SK-N-SH (cell line): Measurements from ENCODE around the gene IRGC. TPM values are rescaled to one million over a fixed set of nuclear protein-coding genes. Genes with fewer than 3 reads are reported as not detected.

Experiments
- CTCF ChIA-PET: fragments of 300-600, 350-600 bp; formaldehyde crosslinking; extraction: SDS; loops from one replicate; lab custom pipeline; 2021; lab: Yijun Ruan, JAX
- POLR2A ChIA-PET: fragments of 350-600 bp; sonication (Branson Sonifier 250); formaldehyde crosslinking; extraction: SDS; loops from one replicate; lab custom pipeline; 2020; ENCODE audit warnings: antibody characterized with exemption, inconsistent platforms; lab: Yijun Ruan, JAX
- DNase-seq: peaks from one replicate; pipeline ENCODE4 v3.0.0; 2012
- H2AFZ ChIP-seq: fragments of 200-600 bp; sonication (generic); 2 replicates; pipeline ENCODE4 v1.8.1; 2016; ENCODE audit warnings: antibody characterized with exemption, mild to moderate bottlenecking, low read depth
- H3F3A ChIP-seq: fragments of 200-600 bp; sonication (generic); replicated peaks from 2 replicates; pipeline ENCODE3; 2016; ENCODE audit warnings: antibody characterized with exemption, mild to moderate bottlenecking; ENCODE audit not compliant: insufficient read depth
- H3K27ac ChIP-seq, 2 experiments: fragments of 200-500 bp in 1 of 2; fragments of 200-600 bp in 1 of 2; sonication (Bioruptor generic) in 1 of 2; sonication (generic), shearing (Covaris generic) in 1 of 2; 2 replicates each; pipeline versions ENCODE4 v1.5.1 to v1.6.1; 2014 to 2016; ENCODE audit warnings: low read depth in 2 of 2, inconsistent platforms in 1 of 2, low read length in 1 of 2, mild to moderate bottlenecking in 1 of 2, mixed read lengths in 1 of 2
- H3K27me3 ChIP-seq: fragments of 200-600 bp; sonication (generic), shearing (Covaris generic); 2 replicates; pipeline ENCODE4 v1.6.1; 2016; ENCODE audit warnings: mixed run types; ENCODE audit not compliant: insufficient read depth
- H3K36me3 ChIP-seq, 2 experiments: fragments of 200-500 bp in 1 of 2; fragments of 200-600 bp in 1 of 2; sonication (Bioruptor generic) in 1 of 2; sonication (generic) in 1 of 2; replicated peaks in 1 of 2; 2 replicates each; pipeline versions ENCODE3 to v1.5.1; 2014 to 2016; ENCODE audit warnings: low read length in 1 of 2, mild to moderate bottlenecking in 1 of 2; ENCODE audit not compliant: insufficient read depth in 2 of 2, control insufficient read depth in 1 of 2
- H3K4me1 ChIP-seq, 2 experiments: fragments of 200-500 bp in 1 of 2; fragments of 200-600 bp in 1 of 2; sonication (Bioruptor generic) in 1 of 2; sonication (generic), shearing (Covaris generic) in 1 of 2; 2 replicates each; pipeline versions ENCODE4 v1.5.1 to v1.6.1; 2014 to 2016; ENCODE audit warnings: low read depth in 1 of 2, low read length in 1 of 2, mixed run types in 1 of 2; ENCODE audit not compliant: insufficient read depth in 2 of 2, control insufficient read depth in 1 of 2
- H3K4me2 ChIP-seq: fragments of 200-600 bp; sonication (generic), shearing (Covaris generic); 2 replicates; pipeline ENCODE4 v1.6.1; 2017; ENCODE audit warnings: mixed run types
- H3K4me3 ChIP-seq, 2 experiments: fragments of 200-500 bp in 1 of 2; fragments of 200-600 bp in 1 of 2; sonication (Bioruptor generic) in 1 of 2; sonication (generic), shearing (Covaris generic) in 1 of 2; 2 replicates each; pipeline versions ENCODE4 v1.5.1 to v1.8.1; 2014 to 2016; ENCODE audit warnings: low read depth in 2 of 2, inconsistent platforms in 1 of 2, low read length in 1 of 2, mild to moderate bottlenecking in 1 of 2, mixed read lengths in 1 of 2, moderate library complexity in 1 of 2
- H3K79me2 ChIP-seq: fragments of 200-600 bp; sonication (generic); 2 replicates; pipeline ENCODE4 v1.8.1; 2017; ENCODE audit warnings: mild to moderate bottlenecking; ENCODE audit not compliant: insufficient read depth
- H3K9ac ChIP-seq: fragments of 200-600 bp; sonication (generic); 2 replicates; pipeline ENCODE4 v1.6.1; 2017; ENCODE audit warnings: mixed run types
- H3K9me2 ChIP-seq: fragments of 200-600 bp; sonication (generic); 2 replicates; pipeline ENCODE4 v1.6.1; 2017; ENCODE audit warnings: mixed run types
- H3K9me3 ChIP-seq: fragments of 200-600 bp; sonication (generic); 2 replicates; pipeline ENCODE4 v1.6.1; 2017; ENCODE audit warnings: mixed run types, mild to moderate bottlenecking, moderate library complexity
- H4K20me1 ChIP-seq: fragments of 200-600 bp; sonication (generic); 2 replicates; pipeline ENCODE4 v1.6.1; 2017; ENCODE audit warnings: mild to moderate bottlenecking, mixed run types; ENCODE audit not compliant: insufficient read depth
- CHD2 ChIP-seq: fragments of 150-350 bp; IDR thresholded peaks from 2 replicates; pipeline ENCODE4 v1.6.1; 2018; ENCODE audit warnings: low read length; ENCODE audit not compliant: partially characterized antibody
- ELF1 ChIP-seq: IDR thresholded peaks from 2 replicates; pipeline ENCODE4 v1.4.0; 2012
- FOXM1 ChIP-seq: IDR thresholded peaks from 2 replicates; pipeline ENCODE4 v1.4.0; 2012; ENCODE audit warnings: low read depth, mild to moderate bottlenecking
- IRF3 ChIP-seq: fragments of 150-350 bp; IDR thresholded peaks from 2 replicates; pipeline ENCODE4 v1.6.1; 2016; ENCODE audit warnings: mild to moderate bottlenecking, low read depth, low read length
- JUND ChIP-seq: IDR thresholded peaks from 2 replicates; pipeline ENCODE4 v1.4.0; 2012
- MEF2A ChIP-seq: IDR thresholded peaks from 2 replicates; pipeline ENCODE4 v1.4.0; 2012; ENCODE audit warnings: low read depth, borderline replicate concordance
- MXI1 ChIP-seq: IDR thresholded peaks from 2 replicates; pipeline ENCODE4 v1.6.1; 2012; ENCODE audit warnings: mild to moderate bottlenecking, low read depth, low read length, improper control_type of control experiment
- NRF1 ChIP-seq: IDR thresholded peaks from 2 replicates; pipeline ENCODE4 v1.6.1; 2012; ENCODE audit warnings: low read depth, mild to moderate bottlenecking, low read length
- PBX3 ChIP-seq: IDR thresholded peaks from 2 replicates; pipeline ENCODE4; 2012
- POLR2AphosphoS5 ChIP-seq: IDR thresholded peaks from 2 replicates; pipeline ENCODE4 v1.6.1; 2012; ENCODE audit warnings: low read depth, low read length
- RAD21 ChIP-seq: IDR thresholded peaks from 2 replicates; pipeline ENCODE4 v1.6.1; 2012; ENCODE audit warnings: mild to moderate bottlenecking, low read length
- SMC3 ChIP-seq: IDR thresholded peaks from 2 replicates; pipeline ENCODE4 v1.6.1; 2012; ENCODE audit warnings: low read depth, low read length, improper control_type of control experiment
- TAF1 ChIP-seq: IDR thresholded peaks from 2 replicates; pipeline ENCODE4 v1.6.1; 2012; ENCODE audit warnings: low read depth, mild to moderate bottlenecking, low read length, moderate library complexity, borderline replicate concordance
- USF1 ChIP-seq: IDR thresholded peaks from 2 replicates; pipeline ENCODE4 v1.4.0; 2012; ENCODE audit warnings: low read depth, borderline replicate concordance
- USF2 ChIP-seq: fragments of 150-350 bp; IDR thresholded peaks from 2 replicates; pipeline ENCODE4 v1.6.1; 2017; ENCODE audit warnings: antibody characterized with exemption, low read length, low read depth, borderline replicate concordance
- WGBS: methylation state at CpG from one replicate; pipeline ENCODE4 v1.1.6; 2017; ENCODE audit warnings: low lambda C conversion rate; 5-methylcytosine and 5-hydroxymethylcytosine counted together
- polyA plus RNA-seq, 3 experiments: library from polyadenylated mRNA; depleted of rRNA; stranded (reverse); fragments of >200 nt; gene quantifications; 2 replicates each; pipeline ENCODE4 v1.2.3, GENCODE V29; 2012

The IRGC gene
- polyA plus RNA-seq, 1 of the 3 experiments (the other 2 are of a cell fraction): not detected

GRCh38 chr19:43675906-43676305 lies 40.0 kb upstream of the IRGC start:
- Histone ChIP-seq H4K20me1 (no peaks in the 10 kb centered on the region), H3K4me1 (peaks cover 0 to 5% of the 10 kb centered on the region in 2 experiments; a peak in 1 of 4 replicates), H3K79me2 (no peaks in the 10 kb centered on the region), H3K27ac (no peak overlapping the region), H3K9me2 (no peaks in the 10 kb centered on the region), H3K4me2 (peak overlapping the region; percentile 52), H3K9me3 (no peaks in the 10 kb centered on the region), H3K27me3 (no peaks in the 10 kb centered on the region), H3K9ac (no peak overlapping the region), H3F3A (peaks cover 13% of the 10 kb centered on the region), H2AFZ (no peak overlapping the region), H3K36me3 (no peaks in the 10 kb centered on the region), H3K4me3 (no peak overlapping the region)
- DNase-seq: no peak
- CTCF ChIA-PET: no interaction called here
- no peak for TF ChIP-seq MXI1
- TF ChIP-seq POLR2AphosphoS5: no peak
- no peak for TF ChIP-seq SMC3
- no peak for TF ChIP-seq FOXM1
- TF ChIP-seq USF1: no peak
- TF ChIP-seq NRF1: no peak
- no peak for TF ChIP-seq RAD21
- no peak for TF ChIP-seq ELF1
- TF ChIP-seq CHD2: no peak
- TF ChIP-seq PBX3: no peak
- no peak for TF ChIP-seq IRF3
- no peak for TF ChIP-seq JUND
- no peak for TF ChIP-seq MEF2A
- POLR2A ChIA-PET: no interaction called here
- WGBS: 90% methylated on average over 10 of the region's 11 CpGs

GRCh38 chr19:43678512-43679261 lies 37.2 kb upstream of the IRGC start:
- peaks cover 4% of the 10 kb centered on the region for H3F3A ChIP-seq
- no peaks in the 10 kb centered on the region for H3K27me3 ChIP-seq
- no peak overlapping the region for H2AFZ ChIP-seq
- no peaks in the 10 kb centered on the region for H3K36me3 ChIP-seq
- no peak overlapping the region for H3K9ac ChIP-seq
- no peak overlapping the region for H3K27ac ChIP-seq
- H3K4me2 ChIP-seq: no peak overlapping the region
- H3K79me2 ChIP-seq: no peaks in the 10 kb centered on the region
- H3K4me1 ChIP-seq: 0 out of 4 replicates have a peak, but pooled peaks cover 0 to 5% of the 10 kb centered on the region in 2 experiments
- 94% methylated on average over 11 of the region's 11 CpGs for WGBS
- no peak for DNase-seq
- H3K9me3 ChIP-seq: no peaks in the 10 kb centered on the region
- no peak overlapping the region for H3K4me3 ChIP-seq
- CTCF ChIA-PET: interaction anchor here (1.0 kb wide), 1 partner anchor 67 kb away, joined by 5 read pairs; no protein-coding TSS in a partner anchor
- POLR2A ChIA-PET: no interaction called here
- no peaks in the 10 kb centered on the region for H4K20me1 ChIP-seq
- TF ChIP-seq TAF1: no peak
- TF ChIP-seq USF1: no peak
- no peak for TF ChIP-seq USF2
- TF ChIP-seq POLR2AphosphoS5: no peak
- TF ChIP-seq IRF3: no peak
- TF ChIP-seq ELF1: no peak
- no peak for TF ChIP-seq JUND
- TF ChIP-seq MXI1: no peak
- no peaks in the 10 kb centered on the region for H3K9me2 ChIP-seq
